GM12874 (cell line): ENCODE results near the gene MYO15A.

Experiments
- CTCF ChIP-seq: IDR thresholded peaks from 2 replicates; pipeline ENCODE4 v1.5.1; 2011; ENCODE audit warnings: low read depth, mild to moderate bottlenecking, control low read depth, low read length, moderate library complexity; ENCODE audit not compliant: insufficient read depth

Gene MYO15A

DNA sequence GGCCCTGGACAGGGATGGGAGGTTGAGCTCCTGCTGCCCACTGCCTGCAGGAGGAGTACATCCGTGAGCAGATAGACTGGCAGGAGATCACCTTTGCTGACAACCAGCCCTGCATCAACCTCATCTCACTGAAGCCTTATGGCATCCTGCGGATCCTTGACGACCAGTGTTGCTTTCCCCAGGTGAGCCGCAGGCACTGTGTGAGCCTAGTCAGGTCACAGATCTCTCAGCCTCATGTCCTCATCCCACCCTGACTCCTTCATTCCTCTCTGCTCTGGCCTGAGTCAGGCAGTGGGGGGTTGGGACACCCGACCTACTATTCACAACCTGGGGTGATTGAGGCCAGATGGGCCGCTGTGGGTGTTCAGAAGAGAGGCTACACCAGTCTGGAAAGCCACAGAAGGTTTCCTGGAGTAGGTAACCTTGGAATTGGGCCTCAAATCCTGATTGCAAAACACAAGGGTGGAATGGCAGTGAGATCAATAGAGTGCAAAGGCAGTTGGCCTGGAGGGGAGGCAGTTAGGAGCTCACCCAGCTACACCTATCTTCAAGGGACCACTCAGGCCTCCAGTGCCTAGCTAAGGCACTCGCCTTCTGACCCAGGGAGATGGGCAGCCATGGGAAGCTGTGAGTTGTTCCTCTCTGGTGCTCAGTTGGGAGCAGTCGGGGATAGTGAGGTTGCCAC lies 29.7 kb downstream of the MYO15A start:
- TF ChIP-seq CTCF: no peak

GRCh38 chr17:18139092-18139491 lies 30.5 kb downstream of the MYO15A start:
- TF ChIP-seq CTCF: no peak

DNA sequence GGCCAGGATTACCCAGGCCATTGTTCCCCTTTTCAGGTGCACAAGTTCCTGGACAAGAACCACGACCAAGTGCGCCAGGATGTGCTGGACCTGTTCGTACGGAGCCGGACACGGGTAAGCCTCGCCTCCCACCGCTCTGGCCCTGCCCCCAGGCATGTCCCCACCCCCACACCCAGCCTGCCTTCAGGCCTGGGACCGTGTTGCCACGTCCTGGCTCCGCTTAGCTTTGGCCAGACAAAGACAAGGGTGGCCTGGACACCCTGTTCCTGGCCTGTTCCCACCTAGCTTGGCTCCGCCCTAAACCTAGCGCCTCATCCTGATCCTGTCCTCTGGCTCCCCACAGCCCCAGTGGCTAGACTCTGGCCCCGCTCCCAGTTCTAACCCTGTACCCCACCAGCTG lies 30.9 kb downstream of the MYO15A start:
- TF ChIP-seq CTCF: no peak

- TF ChIP-seq CTCF: peak; percentile 39
These were observed 31.4 kb downstream of the MYO15A start for GRCh38 chr17:18139949-18140348.

DNA sequence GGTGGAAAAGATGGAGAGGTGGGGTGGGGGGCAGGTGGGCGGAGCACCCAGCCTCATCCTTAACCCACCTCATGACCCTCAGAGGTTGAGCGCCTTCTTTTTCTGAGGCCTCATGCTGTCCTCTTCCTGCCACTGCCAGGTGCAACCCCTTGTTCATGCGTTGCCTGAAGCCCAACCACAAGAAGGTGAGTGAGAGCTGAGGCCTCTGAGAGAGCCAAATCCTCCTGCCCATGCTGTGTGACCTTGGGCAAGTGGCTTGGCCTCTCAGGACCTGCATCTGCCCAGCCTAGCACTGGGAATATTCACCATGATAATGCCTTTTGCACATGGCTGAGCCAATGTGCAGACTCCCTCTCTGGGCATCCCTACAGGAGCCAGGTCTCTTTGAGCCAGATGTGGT lies 32.1 kb downstream of the MYO15A start:
- TF ChIP-seq CTCF: 0 out of 2 replicates have a peak, but pooled peaks have one; percentile 6

GRCh38 chr17:18141210-18141803 lies 32.8 kb downstream of the MYO15A start:
- no peak for TF ChIP-seq CTCF

GRCh38 chr17:18142417-18142816 lies 33.9 kb downstream of the MYO15A start:
- no peak for TF ChIP-seq CTCF
